GM18867 (cell line): ENCODE results near the gene EPHA5.

ENCODE experiments used
- ATAC-seq: cut with Tn5 transposase; IDR thresholded peaks from one replicate; pipeline ENCODE4 v1.9.1; 2021; ENCODE audit warnings: mild to moderate bottlenecking, moderate library complexity; ENCODE audit not compliant: unreplicated experiment

The EPHA5 gene

GRCh38 chr4:65635051-65635821 lies 35.1 kb downstream of the EPHA5 start:
- no peak for ATAC-seq

DNA sequence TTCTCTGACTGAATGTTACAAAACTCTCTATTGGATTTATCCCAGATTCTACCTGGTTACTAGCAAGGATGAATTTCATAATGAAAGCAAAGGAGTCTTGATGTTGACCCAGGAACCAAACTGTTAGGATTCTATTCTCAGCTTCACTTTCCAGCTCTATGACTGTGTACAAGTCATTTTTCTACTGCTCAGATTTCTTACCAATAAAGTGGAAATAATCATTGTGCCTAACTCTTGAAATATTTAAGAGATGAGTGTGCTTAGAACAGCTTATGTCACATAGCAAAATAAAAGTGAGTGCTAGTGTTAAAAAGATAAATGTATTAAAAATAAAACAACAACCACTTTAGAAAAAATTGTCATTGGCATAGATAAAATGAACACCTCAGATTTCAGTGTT lies 45.6 kb downstream of the EPHA5 start:
- no peak for ATAC-seq

DNA sequence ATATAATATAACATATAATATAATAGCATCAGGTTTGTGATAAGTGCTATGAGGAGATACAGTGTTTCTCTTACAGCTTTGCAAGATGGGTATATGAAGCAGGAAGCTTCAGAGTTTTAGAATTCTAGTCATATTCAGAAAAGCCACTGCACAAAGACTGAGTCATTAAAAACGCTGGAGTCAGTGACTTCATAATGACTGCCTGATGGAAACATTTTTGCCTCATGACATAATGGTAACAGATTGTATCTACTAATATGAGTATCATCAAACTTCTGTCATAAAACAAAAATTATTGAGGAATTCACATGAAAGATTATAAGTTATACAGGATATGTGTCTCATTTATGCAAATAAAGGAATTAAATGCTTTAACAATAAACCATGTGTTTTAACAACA lies 46.8 kb downstream of the EPHA5 start:
- no peak for ATAC-seq

- no peak for ATAC-seq
These were observed 52.9 kb downstream of the EPHA5 start for GRCh38 chr4:65617416-65617815.

GRCh38 chr4:65604515-65604914 lies 65.8 kb downstream of the EPHA5 start:
- no peak for ATAC-seq

- ATAC-seq = no peak
These were observed 69.6 kb downstream of the EPHA5 start for GRCh38 chr4:65600656-65601055.

GRCh38 chr4:65599340-65599739 lies 70.9 kb downstream of the EPHA5 start:
- no peak for ATAC-seq

GRCh38 chr4:65597697-65598096 lies 72.6 kb downstream of the EPHA5 start:
- ATAC-seq = no peak

DNA sequence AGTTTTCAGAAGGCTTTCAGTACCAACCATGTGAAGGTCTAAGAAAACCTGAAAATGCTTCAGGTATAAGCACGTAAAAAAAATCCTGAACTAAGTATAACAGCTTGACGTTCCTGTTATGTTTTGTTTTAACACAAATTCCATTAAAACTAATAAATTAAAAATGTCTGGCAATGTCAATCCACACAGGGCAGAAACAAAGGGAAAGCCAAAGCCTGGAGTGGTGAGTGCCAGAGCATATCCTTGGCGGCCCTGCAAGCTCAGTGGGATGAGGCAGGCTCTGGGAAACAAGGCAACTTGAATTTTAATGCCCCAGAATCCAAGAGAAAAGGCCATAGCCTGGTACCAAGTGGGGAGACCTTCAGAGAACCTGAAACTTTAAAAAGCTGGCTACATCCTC lies 78.2 kb downstream of the EPHA5 start:
- ATAC-seq = no peak

- ATAC-seq = no peak
These were observed 80.4 kb downstream of the EPHA5 start for GRCh38 chr4:65589921-65590320.

- no peak for ATAC-seq
These were observed 81.0 kb downstream of the EPHA5 start for GRCh38 chr4:65589331-65589730.

GRCh38 chr4:65580551-65580950 lies 89.7 kb downstream of the EPHA5 start:
- no peak for ATAC-seq

DNA sequence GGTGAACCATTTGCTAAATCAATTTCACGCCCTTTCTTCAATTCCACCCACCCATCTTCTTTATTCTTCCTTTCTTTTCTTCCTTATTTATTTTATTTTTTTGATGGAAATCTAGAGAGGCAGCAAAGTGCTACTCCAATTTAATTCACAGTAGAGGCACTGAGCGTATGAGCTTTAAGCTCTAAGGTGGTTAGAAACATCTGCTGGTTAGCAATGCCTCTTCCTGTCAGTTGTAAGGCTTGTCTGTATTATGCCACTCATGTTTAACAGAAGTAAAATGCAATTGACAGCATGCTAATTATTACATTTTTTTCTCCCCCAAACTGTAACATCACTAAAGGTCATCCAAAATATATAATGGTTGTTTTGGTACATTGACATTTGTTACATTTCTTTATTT lies 103.8 kb downstream of the EPHA5 start:
- no peak for ATAC-seq

DNA sequence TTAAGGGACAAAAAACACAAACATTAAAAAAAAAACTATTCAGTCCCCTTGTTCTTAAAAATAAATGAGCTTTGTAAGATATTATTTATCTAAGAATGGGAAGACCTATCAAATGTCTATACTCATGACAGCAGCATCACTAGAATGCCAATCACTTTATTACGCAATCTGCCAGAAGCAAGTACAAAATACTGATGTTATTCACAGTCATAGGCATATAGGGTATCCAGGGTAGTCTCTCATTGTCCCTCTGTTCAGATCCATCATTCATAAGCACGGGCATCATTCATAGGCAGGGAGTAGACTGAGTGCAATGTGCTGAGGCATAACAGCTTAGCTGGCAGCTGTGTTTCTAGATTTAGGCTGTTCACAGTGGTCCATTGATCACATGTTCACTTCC lies 109.1 kb downstream of the EPHA5 start:
- ATAC-seq = no peak

- ATAC-seq = no peak
These were observed 111.0 kb downstream of the EPHA5 start for GRCh38 chr4:65559270-65559669.

GRCh38 chr4:65552057-65552456 lies 118.2 kb downstream of the EPHA5 start:
- ATAC-seq = no peak

DNA sequence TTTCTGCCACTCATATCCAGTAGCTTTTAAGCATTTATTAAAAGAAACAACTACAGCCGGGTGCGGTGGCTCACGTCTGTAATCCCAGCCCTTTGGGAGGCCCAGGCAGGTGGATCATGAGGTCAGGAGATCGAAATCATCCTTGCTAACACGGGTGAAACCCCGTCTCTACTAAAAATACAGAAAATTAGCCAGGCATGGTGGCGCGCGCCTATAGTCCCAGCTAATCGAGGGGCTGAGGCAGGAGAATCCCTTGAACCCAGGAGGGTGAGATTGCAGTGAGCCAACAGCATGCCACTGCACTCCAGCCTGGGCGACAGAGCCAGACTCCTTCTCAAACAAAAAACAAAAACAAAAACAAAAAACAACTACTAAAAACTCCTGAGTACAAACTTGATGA lies 119.8 kb downstream of the EPHA5 start:
- ATAC-seq = no peak

- ATAC-seq = no peak
These were observed 123.3 kb downstream of the EPHA5 start for GRCh38 chr4:65546882-65547416.

GRCh38 chr4:65538571-65538970 lies 131.7 kb downstream of the EPHA5 start:
- ATAC-seq = no peak

GRCh38 chr4:65535113-65535512 lies 135.2 kb downstream of the EPHA5 start:
- no peak for ATAC-seq

GRCh38 chr4:65521666-65522065 lies 148.6 kb downstream of the EPHA5 start:
- no peak for ATAC-seq

DNA sequence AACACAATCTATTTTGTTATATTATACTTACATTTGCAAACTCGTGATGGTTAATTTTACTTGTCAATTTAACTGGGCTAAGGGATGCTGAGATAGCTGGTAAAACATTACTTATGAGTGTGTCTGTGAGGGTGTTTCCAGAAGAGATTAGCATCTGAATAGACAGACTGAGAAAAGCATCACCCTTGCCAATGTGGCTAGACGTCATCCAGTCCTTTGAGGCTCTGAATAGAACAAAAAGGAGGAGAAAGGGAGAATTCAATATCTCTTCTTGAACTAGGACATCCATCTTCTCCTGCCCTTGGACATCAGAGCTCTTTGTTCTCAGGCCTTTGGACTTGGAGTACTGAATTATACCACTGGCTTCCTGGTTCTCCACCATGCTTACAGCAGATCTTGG lies 154.6 kb downstream of the EPHA5 start:
- no peak for ATAC-seq

DNA sequence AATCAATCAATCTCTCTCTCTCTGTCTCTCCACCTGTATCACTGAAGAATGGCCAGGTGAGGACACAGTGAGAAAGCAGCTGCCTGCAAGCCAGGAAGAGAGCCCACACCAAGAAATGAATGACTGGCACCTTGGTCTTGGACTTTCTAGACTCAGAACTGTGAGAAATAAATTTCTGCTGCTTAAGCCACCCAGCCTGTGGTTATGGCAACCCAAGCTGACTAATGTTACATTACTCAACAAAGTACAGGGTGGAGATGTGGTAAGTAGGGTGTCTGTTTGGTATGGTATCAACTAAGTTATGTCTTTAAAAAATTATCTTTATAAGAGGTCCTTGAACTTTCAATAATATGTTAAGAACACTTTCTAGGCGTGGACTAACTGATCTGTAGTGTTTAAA lies 159.3 kb downstream of the EPHA5 start:
- ATAC-seq = no peak
